ENCODE results near the gene PCNX3.

PCNX3 gene

DNA sequence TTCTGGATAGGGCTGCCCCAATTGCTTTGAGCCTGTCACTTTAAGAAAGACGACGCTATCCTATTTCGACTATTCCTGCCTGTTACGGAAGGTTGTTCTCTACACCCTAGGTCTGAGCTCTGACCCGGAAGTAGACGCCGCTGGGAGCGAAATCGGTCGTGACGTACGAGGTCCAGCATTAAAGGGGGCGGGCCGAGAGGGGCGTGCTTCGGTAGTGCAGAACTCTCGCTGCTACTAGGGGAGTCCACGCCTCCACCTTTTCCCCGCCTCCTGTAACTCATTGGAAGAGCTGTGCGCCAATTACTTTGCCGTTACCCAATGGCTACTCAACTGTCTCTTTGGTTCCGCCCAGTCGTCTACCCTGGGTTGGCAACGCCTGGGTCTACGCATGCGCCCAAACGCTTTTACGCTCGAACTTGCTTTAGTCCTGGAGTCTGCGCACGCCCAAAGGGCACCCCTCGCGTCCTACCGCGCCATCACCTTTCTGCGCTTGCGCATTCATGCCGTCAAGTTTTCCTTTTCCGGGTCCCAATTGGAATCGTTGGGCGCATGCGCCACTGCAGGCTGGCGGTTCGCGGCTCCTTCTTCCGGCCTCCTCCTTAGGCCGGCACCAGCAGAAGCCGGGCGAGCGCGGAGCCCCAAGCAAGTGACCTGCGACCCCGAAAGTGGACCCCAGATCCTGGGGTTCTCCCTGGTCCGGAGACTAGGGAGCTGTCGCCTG is at the start of gene PCNX3:
Gene PCNX3, plus strand, starts transcription at position 548 of the 721 bp plus-strand sequence. CDS start 536 bp downstream, outside the sequence.
- DNase-seq (ENCODE audit: low read depth), result peak; percentile 100

- DNase-seq (ENCODE audit: low read depth), result no peak
These were observed 46.2 kb upstream of the PCNX3 start for GRCh38 chr11:65569164-65569972.

DNA sequence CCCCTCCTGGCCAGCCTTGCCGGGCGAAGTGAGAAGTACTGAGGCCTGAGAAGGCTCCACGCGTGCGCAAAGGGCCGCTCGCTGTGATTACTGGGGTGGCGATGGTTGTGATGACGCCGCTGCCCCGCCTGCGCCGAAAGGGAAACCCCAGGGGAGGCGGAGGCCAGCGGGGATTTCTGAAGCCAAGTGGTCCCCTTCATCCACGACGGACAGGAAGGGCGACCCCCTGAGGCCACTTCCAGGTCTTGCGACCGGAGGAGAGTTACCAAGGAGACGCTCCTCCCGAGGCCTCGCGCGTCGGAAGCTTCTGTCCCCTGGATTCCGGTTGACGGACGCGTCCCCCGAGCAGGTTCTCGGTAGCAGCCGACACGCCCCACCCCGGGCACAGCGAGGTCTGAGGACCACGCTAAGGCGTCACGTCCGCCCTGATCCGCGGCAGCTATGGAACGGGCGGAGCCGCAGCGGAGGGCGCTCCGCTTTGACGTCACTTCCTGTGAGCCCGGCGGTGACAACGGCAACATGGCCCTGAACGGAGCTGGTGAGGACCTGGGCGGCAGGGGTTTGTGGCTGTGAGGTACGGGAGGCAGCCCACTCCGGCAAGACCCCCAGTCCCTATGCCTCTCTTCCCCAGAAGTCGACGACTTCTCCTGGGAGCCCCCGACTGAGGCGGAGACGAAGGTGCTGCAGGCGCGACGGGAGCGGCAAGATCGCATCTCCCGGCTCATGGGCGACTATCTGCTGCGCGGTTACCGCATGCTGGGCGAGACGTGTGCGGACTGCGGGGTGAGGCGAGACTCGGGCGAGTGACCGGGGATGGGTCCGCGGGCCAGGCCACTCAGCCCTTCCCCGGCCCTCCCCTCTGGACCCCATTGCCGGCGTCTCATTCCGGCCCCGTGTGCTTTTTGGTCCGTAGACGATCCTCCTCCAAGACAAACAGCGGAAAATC is 45.3 kb upstream of the PCNX3 start, which contains the start of gene ZNRD2:
Gene ZNRD2, plus strand, starts transcription at position 505 of the 946 bp plus-strand sequence. Its CDS starts 15 bp downstream, at position 520.
- DNase-seq (ENCODE audit: low read depth), result peak; percentile 94

DNA sequence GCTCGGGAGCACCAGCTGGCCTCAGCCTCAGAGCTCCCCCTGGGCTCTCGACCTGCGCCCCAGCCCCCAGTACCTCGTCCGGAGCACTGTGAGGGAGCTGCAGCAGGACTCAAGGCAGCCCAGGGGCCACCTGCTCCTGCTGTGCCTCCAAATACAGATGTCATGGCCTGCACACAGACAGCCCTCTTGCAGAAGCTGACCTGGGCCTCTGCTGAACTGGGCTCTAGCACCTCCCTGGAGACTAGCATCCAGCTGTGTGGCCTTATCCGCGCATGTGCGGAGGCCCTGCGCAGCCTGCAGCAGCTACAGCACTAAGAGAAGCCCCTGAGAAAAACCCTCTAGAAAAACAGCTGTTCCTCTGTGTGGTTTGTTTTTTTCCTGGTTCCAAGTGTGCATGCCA is 44.2 kb upstream of the PCNX3 start:
- DNase-seq (ENCODE audit: low read depth), result no peak

- no peak for DNase-seq (ENCODE audit: low read depth)
These were observed 43.6 kb upstream of the PCNX3 start for GRCh38 chr11:65571940-65572339.

DNA sequence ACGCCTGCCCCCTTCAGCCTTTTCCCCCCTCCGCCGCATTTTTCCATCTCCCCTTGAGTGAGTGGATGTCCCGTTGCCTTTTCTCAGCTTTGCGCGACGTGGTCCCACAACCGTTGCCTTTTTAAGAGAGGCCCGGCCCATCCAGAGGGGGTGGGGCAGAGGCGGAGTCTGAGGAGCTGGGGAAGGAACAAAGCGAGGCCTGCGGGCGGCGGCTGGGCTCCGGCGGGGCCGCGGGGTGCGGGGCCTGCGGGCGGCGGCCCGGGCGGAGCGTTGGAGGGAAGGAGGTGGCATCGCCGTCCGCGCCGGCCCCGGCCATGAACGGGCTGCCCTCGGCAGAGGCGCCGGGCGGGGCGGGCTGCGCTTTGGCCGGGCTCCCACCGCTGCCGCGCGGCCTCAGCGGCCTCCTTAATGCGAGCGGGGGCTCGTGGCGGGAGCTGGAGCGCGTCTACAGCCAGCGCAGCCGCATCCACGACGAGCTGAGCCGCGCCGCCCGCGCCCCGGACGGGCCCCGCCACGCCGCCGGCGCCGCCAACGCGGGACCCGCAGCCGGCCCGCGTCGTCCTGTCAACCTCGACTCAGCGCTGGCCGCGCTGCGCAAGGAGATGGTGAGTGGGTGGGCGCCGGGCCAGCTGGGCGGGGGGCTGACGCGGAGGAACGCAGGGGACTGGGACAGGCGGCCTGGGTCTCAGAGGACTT is 43.1 kb upstream of the PCNX3 start, which contains the start of gene FAM89B:
Gene FAM89B, plus strand, starts transcription at position 183 of the 696 bp plus-strand sequence. Its CDS starts 132 bp downstream, at position 315.
- peak; percentile 91 for DNase-seq (ENCODE audit: low read depth)

GRCh38 chr11:65573391-65574079 is 42.0 kb upstream of the PCNX3 start:
- DNase-seq (ENCODE audit: low read depth), result no peak

DNA sequence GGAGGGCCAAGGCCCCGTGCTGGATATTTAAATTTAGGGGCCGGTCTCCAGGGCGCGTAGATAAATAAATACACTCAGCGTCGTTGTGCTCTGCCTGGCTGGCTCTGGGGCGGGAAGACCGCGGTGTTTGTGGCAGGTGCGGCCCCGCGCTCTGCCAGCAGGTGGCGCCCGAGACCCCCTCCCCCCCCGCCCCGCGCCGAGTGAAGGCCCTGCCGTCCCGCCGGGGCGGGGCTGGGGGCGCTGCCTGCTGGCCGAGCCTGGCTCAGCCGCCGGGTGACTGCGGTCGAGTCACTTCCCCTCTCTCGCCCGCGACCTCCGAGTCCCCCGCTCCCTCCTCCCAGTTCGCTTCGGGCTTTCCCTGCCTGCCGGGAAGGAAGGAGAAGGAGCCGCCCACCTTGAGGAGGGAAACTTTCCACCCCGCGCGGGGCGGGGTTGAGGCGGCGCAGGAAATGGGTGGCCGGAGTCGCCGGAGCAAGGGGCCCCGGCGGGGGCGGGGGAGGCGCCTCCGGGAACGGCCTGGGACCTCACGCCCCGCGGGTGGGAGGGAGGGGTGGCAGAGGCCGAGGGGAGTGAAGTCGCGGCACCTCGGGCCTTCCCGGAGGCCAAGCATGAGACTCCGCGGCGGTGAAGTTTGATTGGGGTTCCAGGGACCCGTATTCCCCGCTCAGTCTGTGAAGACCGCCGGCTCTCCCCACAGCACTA is 41.3 kb upstream of the PCNX3 start:
- DNase-seq (ENCODE audit: low read depth), result peak; percentile 74

DNA sequence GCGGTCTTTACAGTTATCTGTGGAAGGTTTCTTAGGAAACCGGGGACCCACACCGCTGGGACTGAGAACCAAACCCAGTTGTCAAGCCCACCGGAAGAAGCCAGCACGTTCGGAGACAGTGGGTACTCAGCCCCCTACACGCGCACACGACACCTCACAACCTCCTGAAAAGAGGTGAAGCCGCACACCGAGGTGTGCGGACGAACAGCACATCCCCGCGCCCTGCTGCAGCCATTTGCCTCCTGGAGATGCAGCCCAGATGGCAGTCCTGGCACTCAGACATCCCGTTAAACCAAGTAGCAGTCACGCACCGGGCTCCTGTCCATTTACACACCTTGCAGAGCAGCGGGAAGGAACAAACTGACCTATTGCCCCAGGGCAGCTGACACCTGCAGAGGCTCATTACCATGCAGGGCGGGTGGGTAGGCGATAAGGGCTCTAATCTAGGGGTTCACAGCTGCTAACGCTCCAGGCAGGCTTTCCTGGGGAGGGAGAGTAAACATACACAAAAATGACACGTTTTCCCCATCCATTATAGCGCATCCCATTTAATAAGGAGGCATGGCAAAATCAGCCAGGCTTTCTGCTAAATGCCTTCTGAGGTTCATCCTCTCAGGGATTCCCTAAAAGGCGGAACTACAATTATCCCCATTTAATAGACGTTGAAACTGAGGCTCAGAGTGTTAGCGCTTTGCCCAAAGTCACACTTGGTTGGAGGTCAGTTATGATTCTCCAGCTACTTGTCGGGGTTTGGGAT is 40.6 kb upstream of the PCNX3 start:
- no peak for DNase-seq (ENCODE audit: low read depth)

- DNase-seq (ENCODE audit: low read depth), result peak; percentile 63
These were observed 39.9 kb upstream of the PCNX3 start, which contains the start of gene EHBP1L1 for GRCh38 chr11:65575568-65576231. Gene EHBP1L1 (plus strand): TSS chr11:65576053. CDS start chr11:65576303, 250 bp downstream.

DNA sequence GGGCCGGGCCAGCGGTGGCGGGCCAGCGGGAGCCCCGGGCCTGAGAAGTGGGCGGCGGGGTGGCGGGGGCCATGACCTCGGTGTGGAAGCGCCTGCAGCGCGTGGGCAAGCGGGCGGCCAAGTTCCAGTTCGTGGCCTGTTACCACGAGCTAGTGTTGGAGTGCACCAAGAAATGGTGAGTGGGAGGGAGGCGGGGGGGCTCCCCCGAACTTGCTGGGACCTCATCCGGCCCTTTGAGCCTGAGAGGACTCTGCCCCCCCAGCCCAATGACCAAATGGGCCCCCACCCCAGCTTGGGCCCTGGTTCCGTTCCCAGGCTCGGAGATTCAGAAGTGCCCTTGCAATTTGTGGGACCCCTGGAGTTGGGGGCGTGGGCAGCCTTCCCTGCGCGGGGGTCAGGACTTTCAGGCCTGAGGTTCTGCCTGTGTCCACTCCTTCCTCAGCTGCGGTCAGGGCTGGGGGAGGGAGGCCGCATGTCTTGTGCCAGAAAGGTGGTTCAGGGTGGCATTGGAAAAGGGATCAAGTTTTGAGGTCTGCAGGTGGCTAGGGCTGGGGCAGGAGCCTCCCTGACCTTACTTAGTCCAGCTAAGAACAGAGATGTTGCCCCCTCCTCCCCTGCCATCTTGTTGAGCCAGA is 39.2 kb upstream of the PCNX3 start:
- no peak for DNase-seq (ENCODE audit: low read depth)

- DNase-seq (ENCODE audit: low read depth), result no peak
These were observed 38.5 kb upstream of the PCNX3 start for GRCh38 chr11:65576867-65577755.

DNA sequence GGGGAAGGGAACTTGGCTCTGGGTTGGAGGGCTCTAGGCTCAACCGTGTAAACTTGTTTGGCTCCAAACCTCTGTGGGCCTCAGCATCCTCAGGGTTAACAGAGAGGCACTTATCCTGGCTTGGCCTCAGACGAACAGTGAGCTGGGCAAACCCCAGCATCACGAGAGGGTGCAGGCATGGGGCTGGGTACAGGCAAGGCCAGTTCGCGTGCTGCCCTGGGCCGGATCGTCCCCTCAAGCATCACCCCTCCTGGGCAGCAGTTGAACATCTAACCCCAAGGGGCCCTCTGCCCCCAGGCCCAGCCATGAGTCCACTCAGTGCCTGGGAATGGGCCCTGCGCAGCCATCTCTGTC is 37.8 kb upstream of the PCNX3 start:
- no peak for DNase-seq (ENCODE audit: low read depth)

DNA sequence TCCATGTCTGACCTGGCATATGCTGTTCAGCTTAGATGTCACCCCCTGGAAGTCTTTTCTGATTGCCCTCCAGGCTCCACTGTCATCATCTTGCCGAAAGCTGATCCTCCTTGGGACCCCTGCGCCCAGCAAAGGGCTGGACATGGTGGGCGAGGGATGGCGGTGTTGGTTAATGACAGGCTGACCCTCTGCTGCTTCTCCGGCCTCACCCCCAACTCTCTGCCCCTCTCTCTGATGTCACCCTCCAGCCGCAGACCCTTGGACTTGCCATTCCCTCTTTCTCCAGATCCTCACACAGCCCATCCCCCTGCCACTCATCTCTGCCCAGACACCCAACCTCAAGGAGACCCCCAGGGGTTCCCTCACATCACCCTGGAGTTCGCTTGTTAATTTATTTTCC is 37.4 kb upstream of the PCNX3 start:
- DNase-seq (ENCODE audit: low read depth), result no peak

DNA sequence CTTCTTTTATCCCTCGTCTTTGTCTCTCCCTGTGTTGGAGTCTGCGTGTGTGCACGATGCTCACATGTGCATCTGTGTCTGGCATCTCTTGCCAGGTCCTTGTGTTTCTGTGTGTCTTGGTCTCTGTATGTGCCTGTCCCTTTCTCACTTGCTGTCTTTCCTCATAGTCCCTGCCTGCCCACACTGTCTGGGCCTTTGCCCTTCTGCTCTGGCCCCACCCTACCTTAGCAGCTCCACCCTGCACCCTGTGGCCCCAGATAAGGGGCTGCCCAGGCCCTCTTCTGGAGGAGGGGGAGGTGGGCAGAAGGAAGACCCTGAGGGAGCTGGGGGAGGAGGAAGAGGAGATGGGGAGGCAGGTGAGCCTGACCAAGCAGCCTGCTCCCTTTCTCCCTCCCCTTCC is 36.9 kb upstream of the PCNX3 start:
- no peak for DNase-seq (ENCODE audit: low read depth)

GRCh38 chr11:65579291-65579690 is 36.3 kb upstream of the PCNX3 start:
- DNase-seq (ENCODE audit: low read depth), result no peak

DNA sequence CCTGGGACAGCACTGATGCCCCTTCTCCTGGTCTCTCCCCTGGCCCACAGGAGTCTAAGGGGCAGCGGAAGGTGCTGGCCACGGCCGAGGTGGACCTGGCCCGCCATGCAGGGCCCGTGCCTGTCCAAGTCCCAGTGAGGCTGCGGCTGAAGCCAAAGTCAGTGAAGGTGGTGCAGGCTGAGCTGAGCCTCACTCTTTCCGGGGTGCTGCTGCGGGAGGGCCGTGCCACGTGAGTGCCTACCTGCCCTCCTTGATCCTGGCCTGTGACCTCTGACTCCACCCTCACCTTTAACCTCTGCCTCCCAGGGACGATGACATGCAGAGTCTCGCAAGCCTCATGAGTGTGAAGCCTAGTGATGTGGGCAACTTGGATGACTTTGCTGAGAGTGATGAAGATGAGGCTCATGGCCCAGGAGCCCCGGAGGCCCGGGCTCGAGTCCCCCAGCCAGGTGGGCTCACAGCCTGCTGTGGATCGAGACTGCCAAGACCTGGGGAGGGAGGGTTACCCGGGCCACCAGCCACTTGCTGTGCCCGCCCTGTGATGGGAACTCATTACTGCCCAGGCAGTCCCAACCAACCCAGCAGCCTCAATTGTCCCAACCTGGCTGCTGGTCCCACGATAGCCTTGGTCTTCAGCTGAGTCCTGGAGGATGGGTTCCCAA is 35.4 kb upstream of the PCNX3 start:
- DNase-seq (ENCODE audit: low read depth), result no peak

Data from activated T-cell treated with anti-CD3 and anti-CD28 coated beads for 1 hour (primary cell).